H1 (cell line): Measurements from ENCODE around the gene ENPP6. TPM values are rescaled to one million over a fixed set of nuclear protein-coding genes. Genes with fewer than 3 reads are reported as not detected.

Experiments
- BCL11A ChIP-seq, 2 experiments: IDR thresholded peaks; one replicate each; pipeline ENCODE4 v1.6.1; 2011; ENCODE audit warnings: low read depth in 2 of 2, low read length in 2 of 2, mild to moderate bottlenecking in 2 of 2
- CBX5 ChIP-seq: fragments of 300-800, 300-1000 bp; sonication (generic); IDR thresholded peaks from 2 replicates; pipeline ENCODE4 v1.7.1; 2016; ENCODE audit warnings: antibody characterized with exemption, low read length, low read depth
- CEBPB ChIP-seq: IDR thresholded peaks from 2 replicates; pipeline ENCODE4 v1.6.1; 2012; ENCODE audit warnings: low read depth, low read length
- GABPA ChIP-seq: IDR thresholded peaks from 2 replicates; pipeline ENCODE4 v1.6.1; 2011; ENCODE audit warnings: mild to moderate bottlenecking, low read length, moderate library complexity, borderline replicate concordance; ENCODE audit not compliant: insufficient read depth
- KDM5A ChIP-seq: fragments of 200-600 bp; IDR thresholded peaks from 2 replicates; pipeline ENCODE4 v1.7.1; 2012; ENCODE audit warnings: mild to moderate bottlenecking, low read length, inconsistent platforms, mixed read lengths
- POLR2AphosphoS5 ChIP-seq: IDR thresholded peaks from 2 replicates; pipeline ENCODE4 v1.6.1; 2011; ENCODE audit warnings: low read depth, low read length
- POU5F1 ChIP-seq: IDR thresholded peaks from 2 replicates; pipeline ENCODE4 v1.6.1; 2011; ENCODE audit warnings: low read depth, mild to moderate bottlenecking, low read length, moderate library complexity
- SIX5 ChIP-seq: IDR thresholded peaks from 2 replicates; pipeline ENCODE4 v1.6.1; 2011; ENCODE audit warnings: mild to moderate bottlenecking, low read depth, low read length
- SP1 ChIP-seq: IDR thresholded peaks from 2 replicates; pipeline ENCODE4 v1.6.1; 2011; ENCODE audit warnings: low read depth, low read length
- USF2 ChIP-seq: IDR thresholded peaks from 2 replicates; pipeline ENCODE4 v1.6.1; 2011; ENCODE audit warnings: low read length, improper control_type of control experiment
- polyA plus RNA-seq, 7 experiments: library from polyadenylated mRNA; depleted of rRNA in 3 of 7; stranded (reverse) in 5 of 7; unstranded in 2 of 7; fragments of >200 nt in 5 of 7; fragments of 200-250 nt in 2 of 7; gene quantifications; 1 replicate in 5 of 7; 2 replicates in 1 of 7; 4 replicates in 1 of 7; pipeline versions ENCODE4 v1.2.1 to v1.2.3, GENCODE V29; 2011 to 2013; ENCODE audit warnings: missing spikeins in 2 of 7, mixed read lengths in 2 of 7
- total RNA-seq: library from RNA; stranded (reverse); fragmentation: NEBNext Ultra II Directional; extraction: Animal tissue kit (Norgen Biotek cat#: 25700); gene quantifications from 2 replicates; pipeline ENCODE4 v1.2.1, GENCODE V29; 2021

The ENPP6 gene
- total and polyA plus RNA-seq, 2 of the 8 experiments (the other 6 are each of a cell fraction or from before 2014, with no cell fraction given) = 0.11 to 0.20 TPM

GRCh38 chr4:184148738-184149637 is 68.7 kb downstream of the ENPP6 start (continued):
- TF ChIP-seq CBX5 (no peak), CEBPB (no peak), BCL11A (IDR thresholded peaks at IDR 0.05; ENCODE audit: low read depth in 2 of 2, low read length in 2 of 2) (no peak), POLR2AphosphoS5 (no peak), USF2 (no peak), SIX5 (no peak), KDM5A (no peak), POU5F1 (no peak), SP1 (no peak), GABPA (no peak)
- TF ChIP-seq, all 59 proteins: peak for 0
